Activated T-helper 17 cell treated with anti-CD3 and anti-CD28 coated beads, Interleukin-2, amount 50 U/mL, for 72 hours (primary cell): Measurements from ENCODE around the gene COL4A1. TPM values are rescaled to one million over a fixed set of nuclear protein-coding genes. Genes with fewer than 3 reads are reported as not detected.
A peak's percentile ranks its signal among the peaks of the same experiment; 100 is the strongest.

Experiments used
- ATAC-seq: fragments of 150-1000 bp; cut with Tn5 transposase; replicated peaks from 2 replicates; pipeline ENCODE4 v1.10.0; 2021; ENCODE audit warnings: mild to moderate bottlenecking, moderate library complexity
- H3K27ac Mint-ChIP-seq: one replicate; pipeline ENCODE4 v1.8.0; 2022; ENCODE audit warnings: mixed read lengths
- H3K27me3 Mint-ChIP-seq: one replicate; pipeline ENCODE4 v1.8.0; 2022; ENCODE audit warnings: mixed read lengths
- H3K36me3 Mint-ChIP-seq: one replicate; pipeline ENCODE4 v1.8.0; 2022; ENCODE audit warnings: low read depth, mild to moderate bottlenecking, mixed read lengths
- H3K4me1 Mint-ChIP-seq: one replicate; pipeline ENCODE4 v1.8.0; 2022; ENCODE audit warnings: mixed read lengths
- H3K4me3 Mint-ChIP-seq: one replicate; pipeline ENCODE4 v1.8.0; 2022; ENCODE audit warnings: mild to moderate bottlenecking, mixed read lengths
- H3K9me3 Mint-ChIP-seq: one replicate; pipeline ENCODE4 v1.8.0; 2022; ENCODE audit warnings: mixed read lengths
- total RNA-seq, 2 donors: library from RNA; stranded (reverse); gene quantifications; one replicate each; pipeline ENCODE4 v1.2.3, GENCODE V29; 2022

Gene COL4A1
- total RNA-seq, 2 donors from 2014 or later, result not detected

GRCh38 chr13:110289661-110290060 is 17.3 kb downstream of the COL4A1 start:
- no peaks in the 10 kb centered on the region for H3K9me3 Mint-ChIP-seq
- no peaks in the 10 kb centered on the region for H3K36me3 Mint-ChIP-seq
- no peak for ATAC-seq
- H3K27ac Mint-ChIP-seq, result no peak overlapping the region
- no peaks in the 10 kb centered on the region for H3K4me1 Mint-ChIP-seq
- H3K27me3 Mint-ChIP-seq, result peaks cover 19% of the 10 kb centered on the region
- H3K4me3 Mint-ChIP-seq, result no peak overlapping the region

GRCh38 chr13:110289174-110289573 is 17.8 kb downstream of the COL4A1 start:
- no peaks in the 10 kb centered on the region for H3K9me3 Mint-ChIP-seq
- H3K27ac Mint-ChIP-seq, result no peak overlapping the region
- no peaks in the 10 kb centered on the region for H3K4me1 Mint-ChIP-seq
- H3K27me3 Mint-ChIP-seq, result peaks cover 20% of the 10 kb centered on the region
- no peaks in the 10 kb centered on the region for H3K36me3 Mint-ChIP-seq
- H3K4me3 Mint-ChIP-seq, result no peak overlapping the region
- no peak for ATAC-seq

- Mint-ChIP-seq H3K36me3 (no peaks in the 10 kb centered on the region), H3K4me1 (no peaks in the 10 kb centered on the region), H3K27me3 (peaks cover 26% of the 10 kb centered on the region), H3K9me3 (no peaks in the 10 kb centered on the region), H3K27ac (no peak overlapping the region), H3K4me3 (no peak overlapping the region)
- ATAC-seq, result no peak
These were observed 19.8 kb downstream of the COL4A1 start for GRCh38 chr13:110286833-110287819.

- Mint-ChIP-seq H3K9me3 (no peaks in the 10 kb centered on the region), H3K4me3 (no peak overlapping the region), H3K27me3 (peaks cover 29% of the 10 kb centered on the region), H3K36me3 (no peaks in the 10 kb centered on the region), H3K27ac (no peak overlapping the region), H3K4me1 (no peaks in the 10 kb centered on the region)
- no peak for ATAC-seq
These were observed 20.7 kb downstream of the COL4A1 start for GRCh38 chr13:110285991-110286832.

- Mint-ChIP-seq H3K27me3 (peaks cover 25% of the 10 kb centered on the region), H3K36me3 (no peaks in the 10 kb centered on the region), H3K4me1 (no peaks in the 10 kb centered on the region), H3K9me3 (no peaks in the 10 kb centered on the region), H3K27ac (no peak overlapping the region), H3K4me3 (no peak overlapping the region)
- ATAC-seq, result no peak
These were observed 22.0 kb downstream of the COL4A1 start for GRCh38 chr13:110284779-110285484.

DNA sequence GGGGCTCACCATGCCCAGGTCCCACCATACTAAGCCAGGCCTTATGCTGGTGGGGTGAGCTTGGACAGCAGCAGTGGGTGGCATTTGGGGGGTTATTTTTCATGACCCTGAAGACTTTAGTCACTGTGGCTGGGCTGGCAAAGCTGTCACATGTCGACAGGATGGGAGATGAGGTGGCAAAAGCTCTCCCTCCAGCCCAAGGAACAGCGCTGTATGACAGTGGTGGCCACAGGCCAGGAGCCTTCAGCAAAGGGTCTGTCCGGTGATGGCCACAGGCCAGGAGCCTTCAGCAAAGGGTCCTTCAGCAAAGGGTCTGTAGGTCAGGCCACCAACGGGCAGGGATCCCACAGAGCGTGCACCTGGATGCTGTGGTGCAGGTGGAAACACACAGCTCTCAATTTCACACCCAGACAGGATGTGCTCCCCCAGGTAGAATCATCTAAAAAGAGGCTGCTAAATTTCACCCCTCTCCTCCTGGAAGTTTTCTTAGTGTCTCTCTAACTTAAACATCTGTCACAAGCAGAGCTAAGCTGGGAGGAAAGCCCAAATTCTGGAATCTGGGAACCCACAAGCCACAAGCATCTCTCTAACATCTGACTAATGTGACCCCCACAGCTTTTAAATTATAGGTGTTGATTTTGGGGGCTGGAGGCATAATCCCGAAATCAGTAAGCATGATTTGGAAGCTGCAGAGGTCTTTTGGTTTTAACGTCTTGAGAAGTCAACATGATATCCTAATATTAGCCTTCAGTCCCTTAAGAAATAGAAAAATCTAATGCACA is 23.0 kb downstream of the COL4A1 start:
- no peak overlapping the region for H3K4me3 Mint-ChIP-seq
- ATAC-seq, result no peak
- H3K4me1 Mint-ChIP-seq, result no peaks in the 10 kb centered on the region
- H3K27ac Mint-ChIP-seq, result no peak overlapping the region
- H3K9me3 Mint-ChIP-seq, result no peaks in the 10 kb centered on the region
- peaks cover 32% of the 10 kb centered on the region for H3K27me3 Mint-ChIP-seq
- H3K36me3 Mint-ChIP-seq, result no peaks in the 10 kb centered on the region

DNA sequence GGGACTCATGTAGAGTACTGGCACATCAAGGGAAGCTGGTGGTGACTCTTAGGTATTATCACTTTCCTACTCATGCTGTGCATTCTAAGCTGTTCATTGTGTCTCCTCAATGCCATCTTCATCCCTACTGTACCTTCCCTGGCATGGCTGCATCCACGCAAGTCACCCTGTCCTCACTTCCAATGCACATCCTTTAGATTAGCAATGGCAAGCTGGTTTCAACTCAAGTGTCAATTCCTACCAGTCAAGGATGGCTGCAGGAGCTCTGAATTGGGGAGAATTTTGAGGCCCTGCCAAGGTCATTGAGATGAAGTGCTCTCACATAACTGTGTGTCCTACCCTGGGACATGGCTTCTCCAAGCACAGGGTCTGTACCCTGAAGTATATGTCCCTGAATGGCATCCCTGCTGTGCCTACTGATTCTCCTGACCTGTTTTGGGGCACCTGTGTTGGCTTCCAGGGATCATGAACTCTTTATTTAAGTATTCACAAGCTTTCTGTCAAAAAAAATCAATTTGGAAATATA is 24.6 kb downstream of the COL4A1 start:
- Mint-ChIP-seq H3K27me3 (peaks cover 39% of the 10 kb centered on the region), H3K36me3 (no peaks in the 10 kb centered on the region), H3K9me3 (no peaks in the 10 kb centered on the region), H3K4me3 (no peak overlapping the region), H3K4me1 (no peaks in the 10 kb centered on the region), H3K27ac (no peak overlapping the region)
- ATAC-seq, result no peak

DNA sequence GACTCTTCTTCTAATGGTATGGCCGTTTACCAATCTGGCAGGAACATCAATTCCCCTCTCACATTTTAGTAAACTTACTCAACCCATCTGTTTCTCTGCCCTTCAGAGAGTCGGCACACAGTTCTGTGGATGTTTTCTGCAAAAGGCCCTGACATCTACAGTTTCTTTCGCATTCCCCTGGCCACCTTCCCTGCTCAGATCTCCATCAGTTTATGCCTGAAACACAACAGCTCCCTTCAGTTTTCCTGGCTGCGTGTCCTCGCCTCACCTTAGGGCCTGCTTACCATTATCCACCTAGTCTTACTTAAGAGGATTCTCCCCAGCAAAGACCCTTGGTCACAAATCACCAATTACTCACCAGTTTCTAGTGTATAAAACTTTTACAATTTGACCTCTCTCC is 25.2 kb downstream of the COL4A1 start:
- Mint-ChIP-seq H3K9me3 (no peaks in the 10 kb centered on the region), H3K27ac (no peak overlapping the region), H3K27me3 (peaks cover 39% of the 10 kb centered on the region), H3K4me3 (no peak overlapping the region), H3K36me3 (no peaks in the 10 kb centered on the region), H3K4me1 (no peaks in the 10 kb centered on the region)
- no peak for ATAC-seq

DNA sequence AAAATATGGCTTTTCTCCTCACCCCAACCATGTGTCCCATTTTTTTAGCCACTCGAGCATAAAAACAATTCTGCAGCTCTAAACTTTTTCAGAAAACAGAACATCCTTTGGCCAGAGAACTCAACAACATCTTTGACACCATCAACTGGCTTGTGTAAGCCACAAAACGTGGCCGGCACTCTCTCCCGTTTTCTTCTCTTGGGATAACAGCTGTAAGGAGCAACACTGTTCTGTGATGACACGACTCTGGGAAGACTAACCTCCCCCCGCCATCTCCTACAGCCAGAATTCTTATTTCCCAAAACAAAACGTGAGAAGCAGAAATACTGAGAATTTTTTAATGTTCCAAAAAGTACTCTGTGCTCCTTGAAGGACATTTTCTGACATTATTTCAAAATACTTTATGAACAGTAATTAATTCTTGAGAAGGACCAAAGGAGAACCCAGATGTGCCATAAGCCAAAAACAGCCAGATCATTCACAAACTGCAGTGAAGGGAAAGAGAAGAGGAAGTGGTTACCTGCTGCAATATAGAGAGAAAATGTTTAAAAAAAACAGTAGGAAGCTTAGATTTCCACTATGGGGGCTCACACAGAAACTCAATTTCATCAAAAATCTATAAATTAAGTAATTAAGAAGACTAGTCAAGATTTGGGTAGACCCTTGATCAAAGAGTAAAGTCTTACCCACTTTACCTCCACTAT is 25.8 kb downstream of the COL4A1 start:
- Mint-ChIP-seq H3K4me3 (no peak overlapping the region), H3K9me3 (no peaks in the 10 kb centered on the region)

GRCh38 chr13:110280231-110280813 is 26.6 kb downstream of the COL4A1 start:
- Mint-ChIP-seq H3K4me1 (no peaks in the 10 kb centered on the region), H3K4me3 (no peak overlapping the region), H3K36me3 (no peaks in the 10 kb centered on the region), H3K27me3 (peaks cover 36% of the 10 kb centered on the region), H3K9me3 (no peaks in the 10 kb centered on the region), H3K27ac (no peak overlapping the region)
- peak; percentile 50 for ATAC-seq

More for the DNA sequence above, 25.8 kb downstream of the COL4A1 start:
- H3K27me3 Mint-ChIP-seq, result peaks cover 37% of the 10 kb centered on the region
- no peaks in the 10 kb centered on the region for H3K4me1 Mint-ChIP-seq
- no peaks in the 10 kb centered on the region for H3K36me3 Mint-ChIP-seq
- H3K27ac Mint-ChIP-seq, result no peak overlapping the region
- no peak for ATAC-seq

DNA sequence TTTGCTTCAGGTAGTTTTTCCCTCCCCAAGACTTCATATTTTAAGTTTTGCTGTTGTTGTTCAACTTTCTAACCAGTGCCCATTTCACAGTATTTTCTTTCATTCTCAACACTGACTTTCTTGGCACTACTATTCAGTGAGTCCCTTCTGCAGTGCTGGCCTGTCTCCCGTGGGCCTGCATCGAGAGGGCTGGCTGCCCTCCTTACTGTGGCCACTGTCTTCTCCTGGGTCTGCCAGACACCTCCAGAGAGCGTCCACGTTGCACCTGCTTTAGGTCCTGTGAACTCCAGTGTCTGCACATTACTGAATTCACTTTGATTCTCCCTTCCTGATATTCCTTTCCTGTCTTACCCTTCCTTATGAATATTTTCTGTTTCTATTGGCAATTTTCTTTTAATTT is 27.3 kb downstream of the COL4A1 start:
- Mint-ChIP-seq H3K36me3 (no peaks in the 10 kb centered on the region), H3K27me3 (peaks cover 38% of the 10 kb centered on the region), H3K4me1 (no peaks in the 10 kb centered on the region), H3K4me3 (no peak overlapping the region), H3K9me3 (no peaks in the 10 kb centered on the region), H3K27ac (no peak overlapping the region)
- no peak for ATAC-seq

- no peak for ATAC-seq
- Mint-ChIP-seq H3K9me3 (no peaks in the 10 kb centered on the region), H3K4me3 (no peak overlapping the region), H3K27me3 (peaks cover 37% of the 10 kb centered on the region), H3K27ac (no peak overlapping the region), H3K4me1 (no peaks in the 10 kb centered on the region), H3K36me3 (no peaks in the 10 kb centered on the region)
These were observed 28.1 kb downstream of the COL4A1 start for GRCh38 chr13:110278859-110279258.
